GM20431 (cell line): ENCODE measurements around the gene EMC1.
"Not testable (repeated sequence)": the region's sequence is repeated elsewhere in the genome, so short reads cannot be mapped to it uniquely, and the experiment has no call there.

Experiments used
- in situ Hi-C: fragments of 300-500 bp; cut with MseI, MboI; formaldehyde crosslinking; loops from one replicate; pipeline ENCODE4 v1.15.0; 2020; ENCODE audit warnings: low sequenced_read_pairs; ENCODE audit not compliant: unreplicated experiment

The EMC1 gene

GRCh38 chr1:19262047-19262446, 10.7 kb upstream of the EMC1 start:
- in situ Hi-C loops, result no loop called here

- in situ Hi-C loops, result no loop called here
These were observed 9.2 kb upstream of the EMC1 start for GRCh38 chr1:19260211-19261138.

DNA sequence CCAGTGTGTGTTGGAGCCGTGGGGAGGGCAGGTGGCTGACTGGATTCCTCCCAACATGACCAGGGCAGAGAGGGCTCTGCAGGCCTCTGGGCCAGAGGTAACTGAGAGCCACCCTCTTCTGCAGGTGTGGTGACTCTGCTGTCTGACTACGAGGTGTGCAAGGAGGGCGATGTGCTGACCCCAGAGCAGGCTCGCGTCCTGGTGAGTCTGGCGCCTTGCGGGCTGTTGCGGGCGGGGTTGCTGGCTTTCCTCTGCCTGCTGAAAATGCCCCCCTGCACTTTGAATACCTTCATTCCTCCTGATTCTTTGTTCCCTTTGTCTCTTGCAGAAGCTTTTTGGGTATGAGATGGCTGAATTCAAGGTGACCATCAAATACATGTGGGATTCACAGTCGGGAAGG, 7.0 kb upstream of the EMC1 start:
- in situ Hi-C loops, result no loop called here

GRCh38 chr1:19257178-19257914, 6.0 kb upstream of the EMC1 start:
- in situ Hi-C loops, result no loop called here

- in situ Hi-C loops, result not testable (repeated sequence)
These were observed 5.0 kb upstream of the EMC1 start for GRCh38 chr1:19256301-19256700.

GRCh38 chr1:19255288-19255687, 4.0 kb upstream of the EMC1 start:
- in situ Hi-C loops, result no loop called here

- in situ Hi-C loops, result no loop called here
These were observed 3.1 kb upstream of the EMC1 start for GRCh38 chr1:19254416-19254815.

- in situ Hi-C loops, result no loop called here
These were observed 557 bp downstream of the EMC1 start for GRCh38 chr1:19250629-19251304.

DNA sequence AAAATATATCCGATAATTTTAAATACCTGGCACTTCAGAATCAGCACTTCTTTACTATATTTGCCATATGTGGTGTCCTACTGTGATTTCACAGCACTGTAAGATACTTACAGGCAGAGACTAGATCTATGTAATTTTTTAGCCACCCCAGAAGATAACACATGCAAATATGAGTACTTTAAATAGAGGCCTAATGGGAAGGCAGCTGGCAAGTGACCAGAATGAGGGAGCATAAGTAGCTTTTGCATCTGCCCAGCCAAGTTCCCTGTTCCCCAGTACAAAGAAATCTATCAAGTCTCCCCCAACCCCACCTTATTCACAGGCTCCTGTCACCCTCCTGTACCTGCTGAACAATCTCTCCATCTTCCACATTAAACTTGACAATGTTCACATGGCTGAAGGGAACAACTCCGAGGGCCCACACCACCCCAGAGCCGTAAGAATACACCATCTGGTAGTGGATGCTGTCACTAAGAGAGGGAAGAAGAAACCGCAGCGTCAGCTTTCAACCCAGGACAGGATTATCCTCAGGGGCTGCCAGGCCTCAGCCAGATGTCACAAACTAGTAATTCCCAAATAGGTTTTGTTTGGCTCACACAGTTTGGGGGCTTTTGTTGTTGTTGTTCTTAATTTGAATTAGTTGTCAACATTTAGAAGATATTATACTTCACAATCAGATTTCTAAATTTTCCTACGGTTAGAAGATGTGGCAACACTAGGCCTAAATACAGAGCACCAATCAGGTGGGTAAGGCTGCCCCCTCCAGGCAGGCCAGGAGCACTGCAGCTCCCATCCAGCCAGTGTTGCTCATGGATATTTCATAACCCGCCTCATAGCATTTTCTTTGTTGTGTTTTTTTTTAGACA, 10.4 kb downstream of the EMC1 start:
- in situ Hi-C loops, result loop anchor here (25.0 kb wide), 1 partner anchor 329 kb away; the partner anchor contains the start of gene ALDH4A1

- in situ Hi-C loops, result loop anchor here (25.0 kb wide), 1 partner anchor 328 kb away; the partner anchor contains the start of gene ALDH4A1
These were observed 11.4 kb downstream of the EMC1 start for GRCh38 chr1:19239876-19240275.

- in situ Hi-C loops, result loop anchor here (25.0 kb wide), 1 partner anchor 322 kb away; the partner anchor contains the start of gene ALDH4A1
These were observed 17.1 kb downstream of the EMC1 start for GRCh38 chr1:19234224-19234623.

DNA sequence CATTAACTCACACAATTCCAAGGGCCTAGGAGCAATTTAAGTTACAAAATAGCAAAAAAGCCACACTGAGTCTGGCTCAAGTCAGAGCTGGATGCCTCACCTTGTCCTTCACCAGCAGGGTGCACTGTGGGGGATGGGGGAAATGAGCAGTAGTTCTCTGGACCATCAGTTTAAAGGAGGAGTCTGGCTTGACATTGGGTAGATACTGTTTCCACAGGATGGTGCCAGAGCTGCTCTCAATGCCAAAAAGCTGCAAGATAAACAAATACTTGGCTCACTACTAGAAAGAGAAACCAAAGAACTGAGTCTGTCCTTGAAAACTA, 18.8 kb downstream of the EMC1 start:
- in situ Hi-C loops, result loop anchor here (25.0 kb wide), 1 partner anchor 320 kb away; the partner anchor contains the start of gene ALDH4A1

DNA sequence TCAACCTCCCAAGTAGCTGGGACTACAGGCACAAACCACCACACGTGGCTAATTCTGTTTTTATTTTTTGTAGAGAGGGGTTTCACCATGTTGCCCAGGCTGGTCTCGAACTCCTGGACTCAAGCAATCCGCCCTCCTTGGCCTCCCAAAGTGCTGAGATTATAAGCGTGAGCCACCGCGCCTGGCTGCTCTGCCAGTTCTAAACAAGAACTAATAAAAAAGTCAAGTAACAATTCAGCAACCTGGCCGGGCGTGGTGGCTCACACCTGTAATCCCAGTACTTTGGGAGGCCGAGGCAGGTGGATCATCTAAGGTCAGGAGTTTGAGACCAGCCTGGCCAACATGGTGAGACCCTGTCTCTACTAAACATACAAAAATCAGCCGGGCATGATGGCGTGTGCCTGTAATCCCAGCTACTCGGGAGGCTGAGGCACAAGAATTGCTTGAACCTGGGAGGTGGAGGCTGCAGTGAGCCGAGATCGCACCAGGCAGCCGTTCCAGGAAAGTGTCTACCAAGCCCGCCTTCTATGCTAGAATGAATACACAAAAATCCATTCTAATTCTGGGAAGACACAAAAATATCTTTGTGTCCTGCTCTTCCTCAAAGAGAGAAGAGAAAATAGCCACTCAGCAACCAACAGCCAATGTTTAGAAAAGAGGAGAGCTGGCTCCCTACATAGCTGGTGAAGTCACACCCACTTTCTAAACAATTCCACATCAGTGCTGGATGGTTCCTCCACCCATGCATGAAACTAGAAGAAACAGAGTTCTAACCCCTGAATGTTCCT, 19.4 kb downstream of the EMC1 start:
- in situ Hi-C loops, result loop anchor here (25.0 kb wide), 1 partner anchor 320 kb away; the partner anchor contains the start of gene ALDH4A1

DNA sequence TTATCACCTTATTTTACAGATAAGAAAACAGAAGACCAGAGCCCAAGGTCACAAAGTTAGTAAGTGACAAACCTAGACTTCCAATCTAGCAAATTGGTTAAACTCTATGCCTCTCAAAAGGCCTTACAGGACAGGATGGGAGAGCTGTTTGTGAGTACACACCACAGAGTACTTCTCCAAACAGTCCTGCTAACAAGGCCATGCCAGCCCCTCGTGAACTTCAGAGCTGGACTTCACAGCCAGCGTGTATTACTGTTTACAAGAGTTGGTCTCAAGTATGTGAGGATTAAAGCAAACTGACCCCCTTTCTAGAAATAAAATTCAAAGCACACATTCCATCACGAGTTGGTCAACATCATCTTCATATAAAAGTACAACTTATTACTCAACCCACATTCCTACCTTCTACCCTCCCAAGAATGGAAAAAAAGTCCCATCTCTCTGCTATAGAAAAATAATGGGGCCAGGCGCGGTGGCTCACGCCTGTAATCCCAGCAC, 21.4 kb downstream of the EMC1 start:
- in situ Hi-C loops, result loop anchor here (25.0 kb wide), 1 partner anchor 318 kb away; the partner anchor contains the start of gene ALDH4A1

DNA sequence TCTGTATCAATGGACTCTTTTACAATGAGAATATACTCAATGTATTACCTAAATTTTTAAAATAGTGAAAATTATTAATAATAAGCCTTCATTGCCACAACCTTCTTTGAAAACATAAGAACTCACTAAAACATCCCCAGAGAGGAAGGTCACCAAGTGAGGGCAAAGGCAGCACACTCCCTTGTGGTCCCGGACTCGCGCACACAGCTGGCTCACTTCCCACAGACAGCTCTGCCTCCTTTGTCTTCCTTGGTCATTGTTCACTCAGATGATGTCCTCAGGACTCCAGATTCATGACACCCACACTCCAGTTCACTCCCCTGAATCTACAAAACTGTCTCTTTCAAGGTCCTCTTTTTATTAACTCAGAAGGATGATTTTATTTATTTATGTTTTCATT, 22.1 kb downstream of the EMC1 start:
- in situ Hi-C loops, result loop anchor here (25.0 kb wide), 1 partner anchor 317 kb away; the partner anchor contains the start of gene ALDH4A1

GRCh38 chr1:19222979-19223824, 28.1 kb downstream of the EMC1 start:
- in situ Hi-C loops, result no loop called here

GRCh38 chr1:19222573-19222972, 28.8 kb downstream of the EMC1 start:
- in situ Hi-C loops, result no loop called here

DNA sequence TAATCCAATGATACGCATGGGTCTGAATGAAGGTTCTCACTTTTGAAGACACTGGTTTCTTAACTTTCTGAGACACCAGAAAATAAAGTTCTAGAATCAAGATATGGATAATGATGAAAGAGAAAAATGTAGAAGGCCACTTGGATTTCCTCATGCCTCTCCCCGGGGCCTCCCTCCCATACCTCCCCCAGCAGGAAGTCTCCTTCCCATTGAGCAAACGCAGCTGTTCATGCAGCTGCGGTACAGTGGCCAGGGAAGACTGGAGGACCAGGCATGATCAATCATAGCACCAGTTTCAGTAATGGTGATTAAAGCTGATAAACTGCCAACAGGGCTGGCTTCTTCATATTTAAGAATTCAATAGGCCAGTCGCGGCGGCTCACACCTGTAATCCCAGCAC, 30.3 kb downstream of the EMC1 start:
- in situ Hi-C loops, result no loop called here
